Hematopoietic multipotent progenitor cell treated with erythropoietin and hydrocortisone succinate and interleukin-3 and kit ligand, for 17 days (in vitro differentiated cells): ENCODE data around the gene ADIPOR2.

Experiments
- DNase-seq: peaks from one replicate; pipeline ENCODE4 v3.0.0-alpha.2; 2015; ENCODE audit warnings: low spot score

The ADIPOR2 gene

GRCh38 chr12:1832801-1833595 is 142.1 kb downstream of the ADIPOR2 start:
- DNase-seq: no peak

DNA sequence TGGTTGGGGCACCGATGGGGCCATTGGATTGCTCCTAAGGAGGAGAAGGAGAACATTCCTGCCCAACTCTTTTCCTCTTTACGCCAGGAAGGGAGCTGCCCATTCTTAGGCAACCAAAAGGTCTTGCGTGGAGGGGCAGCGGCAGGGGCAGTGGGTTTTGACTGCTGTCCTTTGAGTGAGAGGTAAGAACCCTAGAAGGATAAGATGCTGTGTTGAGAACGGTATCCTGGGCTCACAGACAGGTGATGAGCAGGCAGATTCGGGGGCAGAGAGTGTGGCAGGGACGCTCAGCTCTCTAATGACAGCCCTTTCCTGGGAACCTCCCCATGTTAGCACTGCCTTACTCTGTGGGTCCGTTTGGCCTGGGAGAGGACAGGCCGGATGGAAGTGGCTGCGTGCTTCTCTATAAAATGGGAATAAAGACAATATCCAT is 142.7 kb downstream of the ADIPOR2 start:
- no peak for DNase-seq

DNA sequence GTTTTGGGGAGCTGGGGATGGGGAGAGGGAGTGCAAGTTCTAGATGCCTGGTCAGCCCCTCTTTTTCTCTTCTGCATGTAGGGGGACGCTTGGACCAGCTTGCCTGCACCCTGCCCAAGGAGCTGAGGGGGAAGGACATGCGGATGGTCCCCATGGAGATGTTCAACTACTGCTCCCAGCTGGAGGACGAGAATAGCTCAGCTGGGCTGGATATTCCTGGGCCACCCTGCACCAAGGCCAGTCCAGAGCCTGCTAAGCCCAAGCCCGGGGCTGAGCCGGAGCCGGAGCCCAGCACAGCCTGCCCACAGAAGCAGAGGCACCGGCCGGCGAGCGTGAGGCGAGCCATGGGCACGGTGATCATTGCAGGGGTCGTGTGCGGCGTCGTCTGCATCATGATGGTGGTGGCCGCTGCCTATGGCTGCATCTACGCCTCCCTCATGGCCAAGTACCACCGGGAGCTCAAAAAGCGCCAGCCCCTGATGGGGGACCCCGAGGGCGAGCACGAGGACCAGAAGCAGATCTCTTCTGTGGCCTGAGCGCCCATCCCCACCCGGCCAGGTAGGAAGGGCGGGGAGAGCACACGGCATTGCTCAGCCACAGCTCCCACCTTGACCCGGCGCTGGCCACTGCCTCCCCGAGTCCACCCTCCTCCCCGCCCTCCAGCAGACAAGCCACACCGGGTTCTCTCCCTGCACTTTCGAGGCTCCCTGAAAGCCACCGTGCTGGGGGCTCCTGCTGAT is 143.5 kb downstream of the ADIPOR2 start:
- no peak for DNase-seq

GRCh38 chr12:1835211-1836131 is 144.6 kb downstream of the ADIPOR2 start:
- no peak for DNase-seq

GRCh38 chr12:1836241-1836803 is 145.5 kb downstream of the ADIPOR2 start:
- no peak for DNase-seq

DNA sequence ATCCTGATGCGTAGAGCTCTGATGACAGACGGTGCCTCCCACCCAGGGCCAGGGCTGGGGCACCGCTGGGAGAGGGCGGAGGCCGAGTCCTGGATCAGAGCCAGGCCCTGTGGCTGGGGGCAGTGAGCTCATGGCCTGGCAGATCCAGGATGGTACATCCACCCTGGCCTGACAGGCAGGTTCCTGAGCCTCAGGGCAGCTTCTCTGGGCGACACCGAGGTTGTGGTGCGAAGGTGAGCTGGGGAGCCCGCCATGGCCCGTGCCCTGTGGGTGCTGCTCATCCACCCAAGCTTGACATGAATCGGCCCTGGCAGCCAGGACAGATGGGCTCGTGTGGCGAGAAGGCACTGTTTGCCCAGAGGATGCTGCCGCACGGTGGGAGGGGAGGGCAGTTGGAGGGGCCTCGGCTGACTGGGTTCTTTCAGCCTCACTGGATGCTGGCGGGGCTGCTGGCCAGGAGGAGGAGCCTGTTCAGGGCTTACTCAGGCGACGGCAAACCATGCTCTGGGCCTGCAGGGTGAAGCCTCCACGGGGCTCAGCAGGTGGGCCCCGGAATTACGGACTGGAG is 146.1 kb downstream of the ADIPOR2 start:
- no peak for DNase-seq

- no peak for DNase-seq
These were observed 146.8 kb downstream of the ADIPOR2 start for GRCh38 chr12:1837541-1838204.
